Measurements from ENCODE around the gene EMSY.

The EMSY gene

DNA sequence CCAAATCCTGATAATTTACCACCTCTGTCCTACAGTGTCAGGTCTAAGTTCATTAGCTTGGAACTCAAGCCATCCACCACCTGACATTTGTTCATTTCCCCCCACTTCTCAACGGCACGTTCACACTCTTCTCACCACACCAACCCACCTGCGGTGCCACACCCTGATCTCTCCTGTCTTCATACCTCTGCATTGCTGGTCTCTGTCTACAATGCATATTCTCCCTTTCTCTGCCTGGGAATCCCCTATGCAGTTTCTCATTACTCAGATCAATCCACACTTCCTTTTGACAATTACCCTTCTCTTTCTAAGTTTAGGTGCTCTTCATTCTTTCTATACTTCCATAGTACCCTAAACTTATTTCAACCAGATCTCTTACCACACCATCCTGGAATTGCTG is 20.4 kb upstream of the EMSY start:
- H3F3A ChIP-seq (ENCODE audit: insufficient read depth), result no peaks in the 10 kb centered on the region
- H3K9me3 ChIP-seq (ENCODE audit: insufficient read depth, low read length), result no peaks in the 10 kb centered on the region
- no peak overlapping the region for H3K9ac ChIP-seq (ENCODE audit: low read length)
- no peak overlapping the region for H3K4me3 ChIP-seq (ENCODE audit: insufficient read depth, low read length, poor library complexity, severe bottlenecking)
- no peaks in the 10 kb centered on the region for H4K20me1 ChIP-seq (ENCODE audit: low read depth, low read length)
- no peak overlapping the region for H2AFZ ChIP-seq (ENCODE audit: low read depth, low read length, severe bottlenecking)
- H3K27me3 ChIP-seq (ENCODE audit: low read length), result no peaks in the 10 kb centered on the region
- no peaks in the 10 kb centered on the region for H3K36me3 ChIP-seq (ENCODE audit: low read length)
- no peak for TF ChIP-seq EZH2phosphoT487 (conservative IDR thresholded peaks at IDR 0.05; ENCODE audit: low read length)
- TF ChIP-seq, protein P1, sequence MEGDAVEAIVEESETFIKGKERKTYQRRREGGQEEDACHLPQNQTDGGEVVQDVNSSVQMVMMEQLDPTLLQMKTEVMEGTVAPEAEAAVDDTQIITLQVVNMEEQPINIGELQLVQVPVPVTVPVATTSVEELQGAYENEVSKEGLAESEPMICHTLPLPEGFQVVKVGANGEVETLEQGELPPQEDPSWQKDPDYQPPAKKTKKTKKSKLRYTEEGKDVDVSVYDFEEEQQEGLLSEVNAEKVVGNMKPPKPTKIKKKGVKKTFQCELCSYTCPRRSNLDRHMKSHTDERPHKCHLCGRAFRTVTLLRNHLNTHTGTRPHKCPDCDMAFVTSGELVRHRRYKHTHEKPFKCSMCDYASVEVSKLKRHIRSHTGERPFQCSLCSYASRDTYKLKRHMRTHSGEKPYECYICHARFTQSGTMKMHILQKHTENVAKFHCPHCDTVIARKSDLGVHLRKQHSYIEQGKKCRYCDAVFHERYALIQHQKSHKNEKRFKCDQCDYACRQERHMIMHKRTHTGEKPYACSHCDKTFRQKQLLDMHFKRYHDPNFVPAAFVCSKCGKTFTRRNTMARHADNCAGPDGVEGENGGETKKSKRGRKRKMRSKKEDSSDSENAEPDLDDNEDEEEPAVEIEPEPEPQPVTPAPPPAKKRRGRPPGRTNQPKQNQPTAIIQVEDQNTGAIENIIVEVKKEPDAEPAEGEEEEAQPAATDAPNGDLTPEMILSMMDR (IDR thresholded peaks at IDR 0.05; ENCODE audit: insufficient read depth, low read length, poor library complexity, severe bottlenecking), result no peak
- no peak overlapping the region for H3K27ac ChIP-seq (ENCODE audit: low read depth, low read length)
- no peaks in the 10 kb centered on the region for H3K79me2 ChIP-seq (ENCODE audit: insufficient read depth, low read length)
- no peaks in the 10 kb centered on the region for H3K9me2 ChIP-seq (replicated peaks; ENCODE audit: insufficient read depth, low read length)
- H3K4me2 ChIP-seq (ENCODE audit: low read depth, low read length, poor library complexity, severe bottlenecking), result no peak overlapping the region

DNA sequence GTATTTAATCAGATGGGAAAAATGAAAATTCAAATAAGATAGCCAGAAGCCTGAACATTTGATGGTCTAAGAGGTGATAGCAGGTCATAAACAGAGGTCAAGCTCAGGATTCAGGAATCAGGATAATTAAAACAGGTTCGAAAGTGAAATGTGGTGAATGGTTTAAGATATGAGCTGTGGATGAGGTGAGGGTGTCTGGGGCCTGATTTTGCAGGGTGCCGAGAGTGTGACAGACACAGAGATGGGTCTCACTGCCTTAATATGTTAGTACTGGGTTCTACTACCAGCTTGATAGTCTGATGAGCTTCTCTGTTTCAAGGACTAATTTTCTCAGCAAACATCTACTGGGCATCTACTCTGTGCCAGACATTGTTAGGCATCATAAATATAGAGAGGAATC is 19.9 kb upstream of the EMSY start:
- Histone ChIP-seq H4K20me1 (ENCODE audit: low read depth, low read length) (no peaks in the 10 kb centered on the region), H3K27me3 (ENCODE audit: low read length) (no peaks in the 10 kb centered on the region), H3K9ac (ENCODE audit: low read length) (no peak overlapping the region), H3K9me2 (replicated peaks; ENCODE audit: insufficient read depth, low read length) (no peaks in the 10 kb centered on the region), H2AFZ (ENCODE audit: low read depth, low read length, severe bottlenecking) (no peak overlapping the region), H3K4me2 (ENCODE audit: low read depth, low read length, poor library complexity, severe bottlenecking) (no peak overlapping the region), H3F3A (ENCODE audit: insufficient read depth) (no peaks in the 10 kb centered on the region), H3K27ac (ENCODE audit: low read depth, low read length) (no peak overlapping the region), H3K4me3 (ENCODE audit: insufficient read depth, low read length, poor library complexity, severe bottlenecking) (no peak overlapping the region), H3K79me2 (ENCODE audit: insufficient read depth, low read length) (no peaks in the 10 kb centered on the region), H3K36me3 (ENCODE audit: low read length) (no peaks in the 10 kb centered on the region), H3K9me3 (ENCODE audit: insufficient read depth, low read length) (no peaks in the 10 kb centered on the region)
- no peak for TF ChIP-seq EZH2phosphoT487 (conservative IDR thresholded peaks at IDR 0.05; ENCODE audit: low read length)
- TF ChIP-seq, protein P1 (IDR thresholded peaks at IDR 0.05; ENCODE audit: insufficient read depth, low read length, poor library complexity, severe bottlenecking), result no peak

DNA sequence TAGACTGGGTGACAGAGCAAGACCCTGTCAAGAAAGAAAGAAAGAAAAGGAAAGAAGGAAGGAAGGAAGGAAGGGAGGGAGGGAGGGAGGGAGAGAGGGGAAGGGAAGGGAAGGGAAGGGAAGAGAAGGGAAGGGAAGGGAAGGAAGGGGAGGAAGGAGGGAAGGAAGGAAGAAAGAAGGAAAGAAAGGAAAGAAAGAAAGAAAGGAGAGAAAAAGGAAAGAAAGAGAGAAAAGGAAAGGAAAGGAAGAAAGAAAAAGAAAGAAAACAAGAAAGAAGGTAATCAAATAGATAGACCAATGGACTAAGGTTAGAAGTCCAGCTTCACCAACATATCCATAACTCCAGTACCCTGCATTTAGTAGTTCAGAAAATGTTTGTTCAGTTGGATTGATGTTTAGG is 18.2 kb upstream of the EMSY start:
- no peaks in the 10 kb centered on the region for H3K9me3 ChIP-seq (ENCODE audit: insufficient read depth, low read length)
- H3K4me3 ChIP-seq (ENCODE audit: insufficient read depth, low read length, poor library complexity, severe bottlenecking), result no peak overlapping the region
- H3K27me3 ChIP-seq (ENCODE audit: low read length), result no peaks in the 10 kb centered on the region
- H3K4me2 ChIP-seq (ENCODE audit: low read depth, low read length, poor library complexity, severe bottlenecking), result no peak overlapping the region
- H3K9ac ChIP-seq (ENCODE audit: low read length), result no peak overlapping the region
- no peaks in the 10 kb centered on the region for H3K36me3 ChIP-seq (ENCODE audit: low read length)
- no peak overlapping the region for H2AFZ ChIP-seq (ENCODE audit: low read depth, low read length, severe bottlenecking)
- H3K9me2 ChIP-seq (replicated peaks; ENCODE audit: insufficient read depth, low read length), result no peaks in the 10 kb centered on the region
- H3F3A ChIP-seq (ENCODE audit: insufficient read depth), result no peaks in the 10 kb centered on the region
- no peak overlapping the region for H3K27ac ChIP-seq (ENCODE audit: low read depth, low read length)
- no peak for TF ChIP-seq EZH2phosphoT487 (conservative IDR thresholded peaks at IDR 0.05; ENCODE audit: low read length)
- TF ChIP-seq, protein P1 (IDR thresholded peaks at IDR 0.05; ENCODE audit: insufficient read depth, low read length, poor library complexity, severe bottlenecking), result no peak
- no peaks in the 10 kb centered on the region for H3K79me2 ChIP-seq (ENCODE audit: insufficient read depth, low read length)
- H4K20me1 ChIP-seq (ENCODE audit: low read depth, low read length), result no peaks in the 10 kb centered on the region

Measured in SU-DHL-6 (cell line).